Esophagus squamous epithelium (tissue), 4 donors: Measurements from ENCODE around the gene BNC2.

Experiments used
- POLR2A ChIP-seq, 4 donors: fragments of 450-650 bp; IDR thresholded peaks; one replicate each; pipeline ENCODE4 v1.6.1; 2017; ENCODE audit warnings: antibody characterized with exemption in 4 of 4, mild to moderate bottlenecking in 4 of 4, moderate library complexity in 3 of 4
- TF ChIP-seq, protein P1 (sequence below), 6 experiments: fragments of 450-650 bp in 4 of 6; fragments of 200-600 bp in 2 of 6; sonication (generic) in 2 of 6; IDR thresholded peaks; one replicate each; pipeline ENCODE4 v1.5.1; 2016 to 2019; ENCODE audit warnings: antibody characterized with exemption in 6 of 6, mild to moderate bottlenecking in 4 of 6, moderate library complexity in 4 of 6

DNA sequence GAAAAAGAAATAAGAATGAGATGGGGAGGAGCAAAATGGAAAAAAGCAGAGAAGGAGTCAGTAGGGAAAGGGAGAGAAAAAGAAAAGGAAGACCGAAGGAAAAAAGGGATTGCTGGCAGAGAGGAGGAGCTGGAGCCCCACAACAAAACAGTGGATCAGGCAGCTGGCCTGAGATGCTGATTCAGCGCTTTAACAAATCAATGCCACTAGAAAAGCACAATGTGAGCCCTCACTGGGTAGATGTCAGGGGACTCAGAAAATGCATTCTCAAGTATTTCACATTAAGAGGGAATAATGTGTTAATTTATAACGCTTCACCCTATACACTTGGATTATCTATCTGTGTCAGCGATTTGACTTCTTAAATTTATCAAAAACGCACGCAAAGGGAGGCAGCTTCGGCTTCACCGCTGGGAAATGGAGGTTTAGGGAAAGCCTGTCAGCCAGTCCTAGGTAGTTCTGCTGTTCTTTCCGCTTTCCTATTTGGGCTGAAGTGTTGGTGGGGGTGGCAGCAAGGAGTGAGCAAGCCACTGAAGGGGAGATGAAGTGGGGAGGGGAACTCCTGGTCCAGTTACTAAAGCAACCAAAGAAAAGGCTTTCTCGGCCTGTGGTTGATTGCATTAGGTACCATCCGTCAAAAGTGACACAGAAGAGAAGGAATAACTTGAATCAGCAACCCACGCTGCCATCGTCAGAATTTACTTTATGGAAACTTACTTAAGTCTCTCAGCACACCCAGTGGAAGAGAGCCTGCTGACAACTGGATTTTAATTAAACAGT, 161.6 kb downstream of the BNC2 start:
- TF ChIP-seq, protein P1, sequence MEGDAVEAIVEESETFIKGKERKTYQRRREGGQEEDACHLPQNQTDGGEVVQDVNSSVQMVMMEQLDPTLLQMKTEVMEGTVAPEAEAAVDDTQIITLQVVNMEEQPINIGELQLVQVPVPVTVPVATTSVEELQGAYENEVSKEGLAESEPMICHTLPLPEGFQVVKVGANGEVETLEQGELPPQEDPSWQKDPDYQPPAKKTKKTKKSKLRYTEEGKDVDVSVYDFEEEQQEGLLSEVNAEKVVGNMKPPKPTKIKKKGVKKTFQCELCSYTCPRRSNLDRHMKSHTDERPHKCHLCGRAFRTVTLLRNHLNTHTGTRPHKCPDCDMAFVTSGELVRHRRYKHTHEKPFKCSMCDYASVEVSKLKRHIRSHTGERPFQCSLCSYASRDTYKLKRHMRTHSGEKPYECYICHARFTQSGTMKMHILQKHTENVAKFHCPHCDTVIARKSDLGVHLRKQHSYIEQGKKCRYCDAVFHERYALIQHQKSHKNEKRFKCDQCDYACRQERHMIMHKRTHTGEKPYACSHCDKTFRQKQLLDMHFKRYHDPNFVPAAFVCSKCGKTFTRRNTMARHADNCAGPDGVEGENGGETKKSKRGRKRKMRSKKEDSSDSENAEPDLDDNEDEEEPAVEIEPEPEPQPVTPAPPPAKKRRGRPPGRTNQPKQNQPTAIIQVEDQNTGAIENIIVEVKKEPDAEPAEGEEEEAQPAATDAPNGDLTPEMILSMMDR (IDR thresholded peaks at IDR 0.05): no peak
- TF ChIP-seq POLR2A (IDR thresholded peaks at IDR 0.05): no peak
